GM21381 (cell line): ENCODE data around the gene COA3.

Source experiments
- ATAC-seq: cut with Tn5 transposase; IDR thresholded peaks from one replicate; pipeline ENCODE4 v1.9.1; 2021; ENCODE audit warnings: mild to moderate bottlenecking, moderate library complexity; ENCODE audit not compliant: unreplicated experiment

COA3 gene

DNA sequence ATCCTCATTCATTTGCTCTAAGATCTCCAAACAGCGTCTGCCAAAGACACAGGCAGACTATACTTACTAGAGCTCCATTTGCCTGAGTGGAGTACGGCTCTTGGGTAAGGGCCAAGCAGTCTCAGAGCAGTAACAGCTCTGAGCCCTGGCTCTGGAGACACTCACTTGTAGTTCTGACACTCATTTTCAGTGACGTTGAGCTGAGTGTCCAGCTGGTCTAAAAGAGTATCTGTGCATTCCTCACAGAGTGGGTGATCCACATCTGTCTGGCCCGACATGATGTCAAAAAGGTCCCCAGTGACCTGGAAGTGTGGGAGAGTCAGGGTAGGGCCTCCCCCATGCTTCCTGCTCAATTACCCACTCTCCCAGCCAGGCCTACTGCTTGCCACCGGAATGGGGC is 19.9 kb upstream of the COA3 start:
- no peak for ATAC-seq

DNA sequence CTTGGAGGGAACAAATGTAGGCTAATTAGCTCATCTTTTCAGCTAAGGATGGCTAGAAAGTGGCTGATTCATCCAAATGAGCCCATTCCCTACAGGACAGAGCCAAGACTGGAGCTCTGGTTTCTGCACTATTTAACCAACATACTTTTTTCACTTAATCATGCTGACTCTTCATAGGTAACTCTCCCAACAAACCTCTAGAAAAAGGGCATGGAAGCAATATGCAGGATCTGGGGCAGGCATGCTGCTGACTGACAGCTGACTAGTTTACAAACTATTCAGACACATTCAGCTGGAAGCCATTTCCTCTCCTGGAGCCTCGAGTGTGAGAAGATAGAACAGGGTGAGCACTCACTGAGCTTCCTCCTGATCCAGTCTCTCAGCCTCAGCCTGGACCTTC is 19.4 kb upstream of the COA3 start:
- no peak for ATAC-seq

DNA sequence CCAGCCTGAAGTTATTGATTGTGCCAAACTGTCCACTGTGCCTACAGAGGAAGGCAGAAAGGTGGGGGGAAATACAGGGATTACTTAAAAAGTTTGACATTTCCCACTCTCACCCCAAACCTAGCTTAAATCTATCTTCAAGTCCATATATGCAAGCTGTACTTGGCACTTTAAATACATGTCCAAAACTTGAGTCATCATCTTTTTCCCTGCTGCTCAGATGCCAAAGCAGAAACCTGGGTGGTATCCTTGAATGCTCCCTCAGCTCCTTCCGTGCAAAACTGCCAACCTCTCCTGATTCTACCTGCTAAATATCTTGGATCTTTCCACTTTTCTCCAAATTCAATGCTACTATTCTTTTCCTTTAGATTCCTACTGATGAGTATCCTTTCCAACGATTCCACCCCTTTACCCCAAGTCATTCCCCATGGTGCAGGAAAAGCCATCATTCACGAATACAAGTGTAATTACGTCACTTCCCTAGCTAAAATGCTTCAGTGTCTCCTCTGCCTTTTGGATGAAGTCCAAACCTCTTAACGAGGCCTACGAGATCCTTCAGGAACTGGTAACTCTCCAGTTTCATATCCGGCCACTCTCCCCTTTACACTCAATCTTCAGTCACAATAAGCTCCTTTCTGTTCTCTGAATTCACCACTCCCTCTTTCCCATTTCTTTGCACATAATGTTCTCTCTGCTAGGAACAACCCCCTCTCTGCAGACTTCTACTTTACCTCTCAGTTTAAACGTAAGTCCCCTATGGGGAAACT is 16.3 kb upstream of the COA3 start:
- no peak for ATAC-seq

DNA sequence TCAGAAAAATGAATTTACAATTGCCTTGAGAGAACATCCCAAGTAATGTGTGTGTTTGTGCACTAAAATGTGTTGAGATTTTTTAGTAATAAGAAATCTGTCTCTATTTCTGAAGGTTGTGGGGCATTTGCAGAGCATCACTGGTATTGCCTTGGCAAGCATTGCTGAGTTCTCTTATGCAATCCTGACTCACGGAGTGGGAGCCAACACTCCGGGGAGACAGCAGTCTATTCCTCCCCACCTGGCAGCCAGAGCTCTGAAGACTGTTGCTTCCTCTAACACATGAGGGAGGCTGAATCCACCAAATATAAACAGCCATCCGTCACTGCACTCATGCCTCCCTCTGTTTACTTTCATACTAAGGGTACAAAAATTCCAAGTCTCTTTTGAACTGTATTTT is 10.7 kb upstream of the COA3 start:
- ATAC-seq, result no peak

DNA sequence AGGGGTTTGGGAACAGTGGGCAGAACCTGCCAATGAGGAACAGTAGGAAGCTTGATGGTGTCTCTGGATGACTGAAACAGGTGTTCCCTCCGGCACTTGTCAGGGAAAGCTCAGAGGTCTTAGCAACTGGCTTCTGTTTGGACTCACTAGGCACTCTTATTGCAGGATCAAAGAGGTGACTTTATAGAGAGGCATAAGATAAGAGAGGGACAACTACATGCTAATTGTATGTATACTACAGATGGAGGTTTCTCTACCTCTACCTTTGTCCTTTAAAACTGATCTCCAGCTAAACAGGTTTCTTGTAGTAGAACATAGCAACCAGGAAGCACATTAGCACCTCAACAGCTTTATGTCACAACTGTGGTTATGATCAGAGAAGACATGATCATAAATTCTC is 7.7 kb upstream of the COA3 start:
- no peak for ATAC-seq

DNA sequence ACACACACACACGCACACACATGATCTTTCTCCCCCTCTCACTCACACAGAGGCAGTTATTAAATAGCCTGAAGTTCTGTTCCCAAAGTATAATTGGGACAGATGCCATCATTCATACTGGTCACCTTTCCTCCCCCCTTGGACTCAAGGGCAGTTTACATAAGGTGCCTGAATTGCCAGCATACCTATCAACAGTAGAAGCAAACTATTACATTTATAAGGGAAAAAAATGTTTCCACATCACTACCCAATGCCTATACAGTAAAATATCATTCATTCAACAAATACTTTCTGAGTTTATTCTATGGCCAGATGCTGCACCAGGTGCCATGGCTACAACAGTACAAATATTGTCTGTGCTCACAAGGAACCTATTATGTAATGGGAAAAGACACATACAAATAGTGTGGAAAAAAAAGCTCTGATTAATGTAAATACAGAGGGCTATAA is 6.4 kb upstream of the COA3 start:
- no peak for ATAC-seq

DNA sequence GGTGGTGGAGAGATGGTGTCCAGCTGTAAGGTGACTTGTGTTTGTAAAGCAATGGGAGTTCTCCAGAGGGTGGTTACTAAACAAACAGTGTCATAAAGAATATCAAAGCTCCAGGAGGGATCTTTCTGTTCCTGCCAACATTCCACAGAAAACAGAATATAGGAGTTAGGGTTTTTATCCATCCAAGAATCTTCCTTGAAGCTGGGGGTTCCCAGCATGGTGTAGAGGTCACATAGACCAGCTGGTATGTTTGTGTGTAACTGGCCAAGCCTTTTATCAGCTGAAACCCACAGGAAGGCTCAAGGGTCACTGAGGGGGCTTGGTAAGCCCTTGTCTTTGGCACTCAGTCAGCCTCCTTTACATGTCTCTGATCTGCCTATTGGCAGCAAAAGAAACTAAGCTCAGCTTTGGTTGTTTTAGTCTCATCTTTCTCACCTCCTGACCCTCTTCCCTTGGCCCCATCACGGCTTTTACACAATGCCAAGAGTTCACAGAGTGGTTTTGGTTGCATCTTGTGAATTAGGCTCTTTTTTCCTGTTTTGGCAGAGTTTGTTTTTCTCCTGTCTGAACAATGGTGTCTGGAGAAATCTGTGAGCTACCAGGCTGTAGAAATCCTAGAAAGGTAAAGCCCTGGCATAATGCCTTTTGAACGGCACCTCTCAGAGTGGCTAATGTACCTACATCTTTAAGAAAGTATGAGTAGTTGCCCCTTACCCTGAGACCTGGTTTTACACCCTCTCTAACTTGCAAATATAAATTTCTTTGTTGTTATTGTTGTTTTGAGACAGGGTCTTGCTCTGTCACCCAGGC is 4.8 kb upstream of the COA3 start:
- no peak for ATAC-seq

DNA sequence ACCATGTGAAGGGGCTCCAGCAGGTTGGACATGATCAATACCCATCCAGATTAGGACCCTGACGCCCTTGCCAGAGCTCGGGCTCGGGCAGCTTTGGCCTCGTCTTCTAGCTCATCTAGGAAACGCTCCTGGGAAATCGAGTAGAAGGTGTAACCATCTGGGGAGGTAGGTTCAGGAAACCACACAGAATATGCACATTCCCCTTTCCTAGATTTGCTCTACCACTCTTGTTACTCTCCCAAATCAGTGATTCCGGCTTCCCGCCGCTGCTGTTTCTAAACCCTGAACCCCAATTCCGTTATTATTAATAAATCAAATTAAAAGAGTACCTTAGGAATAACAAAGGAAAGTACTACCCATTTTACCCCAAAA is 507 bp downstream of the COA3 start:
- ATAC-seq, result no peak

DNA sequence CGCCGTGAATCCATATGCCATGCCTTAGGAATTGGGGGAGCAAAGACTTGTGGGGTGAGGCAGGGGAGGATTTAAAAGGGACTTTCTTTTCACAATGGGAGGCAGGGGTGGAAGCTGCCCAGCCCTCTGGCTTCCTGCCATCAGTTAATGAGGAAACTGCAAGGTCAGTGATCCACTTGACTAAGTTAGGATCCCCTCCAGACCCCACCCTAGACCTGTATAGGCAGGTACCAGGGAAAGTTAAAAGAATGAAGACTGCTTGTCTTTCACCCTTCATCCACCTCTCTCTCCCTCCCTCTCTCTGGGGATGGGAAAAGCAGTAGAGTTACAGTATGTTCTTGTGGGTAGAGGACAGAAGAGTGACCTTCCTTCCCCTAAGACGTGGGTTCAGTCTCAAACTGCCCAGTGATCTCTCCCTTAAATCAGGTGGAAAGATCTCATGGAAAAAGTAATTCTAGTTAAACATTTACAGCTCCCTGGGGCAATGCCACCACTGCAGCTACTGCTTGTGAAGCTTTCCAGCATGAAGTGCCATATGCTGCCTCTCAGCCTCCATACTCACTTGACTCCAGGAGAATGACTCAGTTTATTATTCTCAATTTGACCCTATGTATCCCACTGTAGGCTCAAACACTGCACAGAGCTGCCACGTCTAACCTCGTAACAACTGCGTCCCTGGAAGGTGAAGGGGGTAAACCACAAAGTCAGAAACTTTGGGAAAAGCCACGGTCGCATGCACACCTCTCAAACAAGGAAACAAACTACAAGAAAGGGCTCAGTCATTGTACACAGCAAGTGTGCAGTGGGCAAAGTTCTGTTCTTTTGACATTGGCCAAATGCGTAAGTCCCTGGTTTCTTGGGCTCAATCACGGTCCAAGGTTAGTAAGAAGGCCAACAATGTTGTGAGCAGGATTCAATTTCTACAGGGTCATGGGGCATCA is 1.2 kb downstream of the COA3 start:
- no peak for ATAC-seq

DNA sequence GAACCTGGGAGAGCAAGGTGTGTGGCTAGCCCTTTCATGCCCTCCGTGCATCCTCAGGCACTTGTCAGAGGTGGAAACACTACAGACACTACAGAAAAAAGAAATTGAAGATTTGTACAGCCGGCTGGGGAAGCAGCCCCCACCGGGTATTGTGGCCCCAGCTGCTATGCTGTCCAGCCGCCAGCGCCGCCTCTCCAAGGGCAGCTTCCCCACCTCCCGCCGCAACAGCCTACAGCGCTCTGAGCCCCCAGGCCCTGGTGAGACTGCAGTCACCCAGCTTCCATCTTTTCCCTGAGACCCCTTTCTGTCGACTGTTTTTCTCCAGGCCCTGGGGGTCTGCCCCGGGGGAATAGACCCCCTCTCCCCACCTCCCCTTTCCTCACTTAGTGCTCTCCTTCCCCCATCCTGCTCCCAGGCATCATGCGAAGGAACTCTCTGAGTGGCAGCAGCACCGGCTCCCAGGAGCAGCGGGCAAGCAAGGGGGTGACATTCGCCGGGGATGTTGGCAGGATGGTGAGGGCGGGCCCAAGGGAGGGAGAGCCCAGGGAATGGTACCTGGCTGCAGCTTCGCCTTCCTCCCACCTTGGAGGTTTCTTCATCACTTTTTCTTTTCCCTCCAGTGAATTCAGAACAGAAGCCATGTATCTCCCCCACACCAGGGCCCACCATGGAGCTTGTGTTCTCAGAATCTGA is 2.3 kb downstream of the COA3 start:
- no peak for ATAC-seq

DNA sequence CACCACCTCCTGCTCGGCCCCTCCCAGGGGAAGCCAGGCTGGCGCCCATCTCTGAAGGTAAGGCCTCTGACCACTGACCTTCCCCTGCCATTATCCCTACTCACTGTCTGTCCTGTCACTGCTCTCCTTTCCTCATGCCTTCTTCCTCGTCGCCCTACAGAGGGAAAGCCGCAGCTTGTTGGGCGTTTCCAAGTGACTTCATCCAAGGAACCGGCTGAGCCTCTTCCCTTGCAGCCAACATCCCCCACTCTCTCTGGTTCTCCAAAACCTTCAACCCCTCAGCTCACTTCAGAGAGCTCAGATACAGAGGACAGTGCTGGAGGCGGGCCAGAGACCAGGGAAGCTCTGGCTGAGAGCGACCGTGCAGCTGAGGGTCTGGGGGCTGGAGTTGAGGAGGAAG is 3.0 kb downstream of the COA3 start:
- no peak for ATAC-seq

DNA sequence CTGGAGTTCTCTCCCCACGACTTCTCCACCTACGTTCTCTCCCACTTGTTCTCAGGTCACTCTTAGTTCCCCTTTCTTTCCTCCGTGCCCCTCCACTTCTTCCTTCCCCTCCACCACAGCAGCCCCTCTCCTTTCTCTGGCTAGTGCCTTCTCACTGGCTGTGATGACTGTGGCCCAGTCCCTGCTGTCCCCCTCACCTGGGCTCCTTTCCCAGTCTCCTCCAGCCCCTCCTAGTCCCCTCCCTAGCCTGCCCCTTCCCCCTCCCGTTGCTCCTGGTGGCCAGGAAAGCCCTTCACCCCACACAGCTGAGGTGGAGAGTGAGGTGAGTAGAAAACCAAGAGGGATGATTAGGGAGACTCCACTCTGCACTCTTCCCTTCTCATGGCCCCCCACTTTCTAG is 3.4 kb downstream of the COA3 start:
- ATAC-seq, result no peak

DNA sequence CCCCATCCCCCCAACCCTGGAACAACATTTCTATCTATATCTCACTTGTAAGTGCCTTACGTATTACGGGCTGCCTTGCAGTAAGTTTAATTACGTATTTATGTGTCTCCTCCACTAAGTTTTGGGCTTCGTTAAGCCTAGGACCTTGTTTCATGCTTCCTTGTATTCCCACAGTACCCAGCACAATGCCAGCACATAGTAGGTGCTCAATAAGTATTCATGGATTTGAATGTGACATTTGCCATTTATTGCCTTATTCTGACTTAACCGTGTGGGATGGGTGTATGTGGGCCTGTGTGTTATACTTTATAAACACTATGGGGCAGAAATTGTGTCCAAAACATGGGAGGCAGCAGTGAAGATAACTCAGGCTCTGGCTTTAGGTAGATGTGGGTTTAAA is 6.0 kb downstream of the COA3 start:
- no peak for ATAC-seq

DNA sequence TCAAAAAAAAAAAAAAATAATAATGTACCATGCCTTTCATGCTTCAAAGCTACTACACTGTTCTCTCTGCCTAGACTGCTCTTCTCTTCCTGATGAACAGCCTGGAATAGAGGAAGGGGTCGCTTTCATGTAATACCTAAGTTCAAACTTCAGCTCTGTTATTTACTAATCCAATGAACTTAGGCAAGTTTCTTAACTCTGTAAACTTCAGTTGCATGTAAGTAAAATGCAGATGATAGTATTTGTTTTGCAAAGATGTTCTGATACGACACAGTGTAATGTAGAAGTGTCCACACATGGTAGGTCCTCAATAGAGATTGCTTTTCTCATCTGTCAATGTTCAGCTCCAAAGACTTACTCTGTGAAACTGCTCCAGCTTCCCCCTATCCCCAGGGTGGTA is 6.6 kb downstream of the COA3 start:
- ATAC-seq, result no peak

DNA sequence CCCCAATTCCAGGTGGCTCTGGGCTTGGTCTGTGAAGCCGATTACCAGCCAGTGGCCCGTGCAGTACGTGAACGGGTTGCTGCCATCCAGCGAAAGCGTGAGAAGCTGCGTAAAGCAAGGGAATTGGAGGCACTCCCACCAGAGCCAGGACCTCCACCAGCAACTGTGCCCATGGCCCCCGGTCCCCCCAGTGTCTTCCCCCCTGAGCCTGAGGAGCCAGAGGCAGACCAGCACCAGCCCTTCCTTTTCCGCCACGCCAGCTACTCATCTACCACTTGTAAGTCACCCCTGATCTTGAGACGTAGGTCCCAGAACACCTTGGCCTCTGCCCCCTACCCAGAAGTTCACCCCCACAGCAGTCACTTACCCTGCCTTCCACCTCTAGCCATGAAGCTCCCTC is 11.2 kb downstream of the COA3 start:
- no peak for ATAC-seq

DNA sequence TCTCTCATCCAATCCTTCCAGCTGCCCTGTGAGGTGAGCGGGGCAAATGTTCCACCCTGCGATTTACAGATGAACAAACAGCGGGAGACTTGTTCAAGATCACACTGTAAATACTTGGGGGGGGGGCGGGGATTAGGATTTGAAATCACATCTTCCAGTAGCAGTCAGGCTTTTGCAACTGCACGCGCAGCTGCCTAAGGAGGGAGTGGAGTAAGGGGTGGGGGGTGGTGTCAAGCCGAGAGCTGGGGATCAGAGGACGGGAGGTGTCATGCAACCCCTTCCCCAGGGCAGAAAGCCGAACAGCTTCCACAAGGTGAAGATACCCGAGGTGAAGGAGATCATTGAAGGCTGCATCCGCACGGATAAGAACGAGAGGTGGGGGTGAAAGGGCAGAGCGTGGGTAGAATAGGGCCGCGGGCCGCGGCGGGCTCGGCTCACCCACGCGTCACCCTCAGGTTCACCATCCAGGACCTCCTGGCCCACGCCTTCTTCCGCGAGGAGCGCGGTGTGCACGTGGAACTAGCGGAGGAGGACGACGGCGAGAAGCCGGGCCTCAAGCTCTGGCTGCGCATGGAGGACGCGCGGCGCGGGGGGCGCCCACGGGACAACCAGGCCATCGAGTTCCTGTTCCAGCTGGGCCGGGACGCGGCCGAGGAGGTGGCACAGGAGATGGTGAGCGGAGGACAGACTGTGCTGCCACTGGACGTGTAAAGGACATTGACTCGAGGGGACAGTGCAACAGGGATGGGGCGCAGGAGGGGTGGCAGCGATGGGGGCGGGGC is 13.5 kb downstream of the COA3 start:
- ATAC-seq, result no peak

DNA sequence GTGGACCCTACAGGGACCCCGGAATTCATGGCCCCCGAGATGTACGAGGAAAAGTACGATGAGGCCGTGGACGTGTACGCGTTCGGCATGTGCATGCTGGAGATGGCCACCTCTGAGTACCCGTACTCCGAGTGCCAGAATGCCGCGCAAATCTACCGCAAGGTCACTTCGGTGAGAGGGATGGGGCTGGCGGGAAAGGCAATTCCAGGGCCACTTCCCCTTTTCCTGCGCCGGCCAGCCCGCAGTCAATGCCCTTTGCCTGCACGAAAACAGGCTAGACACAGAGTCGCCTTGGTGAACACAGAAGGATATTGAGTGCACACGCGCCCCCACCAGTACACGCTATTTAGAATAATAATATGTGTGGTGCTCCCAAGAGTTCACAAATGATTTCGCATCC is 14.1 kb downstream of the COA3 start:
- ATAC-seq, result no peak

DNA sequence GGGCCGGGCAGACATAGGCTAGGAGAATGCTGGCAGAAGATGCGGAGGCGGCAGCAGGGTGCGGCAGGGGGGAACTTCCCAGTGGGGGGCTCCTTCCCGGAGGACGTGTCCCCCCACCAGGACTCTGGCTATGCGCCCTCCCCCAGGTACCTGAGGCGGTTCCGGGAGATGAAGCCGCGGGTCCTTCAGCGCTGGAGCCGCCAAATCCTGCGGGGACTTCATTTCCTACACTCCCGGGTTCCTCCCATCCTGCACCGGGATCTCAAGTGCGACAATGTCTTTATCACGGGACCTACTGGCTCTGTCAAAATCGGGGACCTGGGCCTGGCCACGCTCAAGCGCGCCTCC is 14.7 kb downstream of the COA3 start:
- no peak for ATAC-seq

DNA sequence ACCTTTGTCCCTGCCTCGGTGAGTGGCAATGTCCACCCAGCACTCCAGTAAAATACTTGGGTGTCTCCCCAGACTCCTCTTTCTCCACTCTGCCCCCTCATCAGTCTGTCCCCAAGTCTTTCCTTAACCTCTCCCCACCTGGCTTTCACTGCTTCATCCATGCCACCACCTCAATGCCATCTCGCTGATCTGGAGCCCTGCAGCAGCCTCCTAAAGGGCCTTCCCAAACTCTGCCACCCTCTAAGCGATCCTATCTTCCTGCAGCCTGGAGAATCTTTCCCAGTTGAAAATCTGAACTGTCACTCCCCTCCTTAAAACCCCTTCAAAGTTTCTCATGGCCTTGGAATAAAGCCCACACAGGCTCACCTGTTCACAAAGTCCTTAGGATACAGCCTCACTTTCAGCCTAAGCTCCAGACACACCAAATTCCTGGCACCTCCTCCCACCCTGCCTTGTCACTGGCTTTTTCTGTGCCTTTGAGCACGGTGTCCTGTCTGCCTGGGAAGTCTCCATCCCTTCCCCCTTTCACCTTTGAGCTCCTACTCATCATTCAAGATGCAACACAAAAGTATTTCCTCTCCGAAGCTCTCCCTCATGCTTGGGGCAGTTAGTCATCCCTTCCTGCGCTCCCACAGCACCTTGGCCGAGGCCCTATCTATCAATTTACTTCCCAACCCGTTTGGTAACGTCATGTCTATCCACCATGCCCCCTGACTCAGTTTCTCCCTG is 15.3 kb downstream of the COA3 start:
- ATAC-seq, result no peak
